Activated CD8-positive, alpha-beta T cell treated with anti-CD3 and anti-CD28 coated beads for 36 hours (primary cell): ENCODE results near the gene SPATA20. TPM values are rescaled to one million over a fixed set of nuclear protein-coding genes. Genes with fewer than 3 reads are reported as not detected.
A peak's percentile ranks its signal among the peaks of the same experiment; 100 is the strongest.

Source experiments
- ATAC-seq: fragments of 200-7000 bp; cut with Tn5 transposase; one replicate; pipeline ENCODE4 v1.10.0; 2021; ENCODE audit warnings: mild to moderate bottlenecking, moderate library complexity
- CTCF ChIA-PET: fragments of 350-600 bp; sonication (Branson Sonifier 250); formaldehyde crosslinking; loops from one replicate; lab custom pipeline; 2021; ENCODE audit warnings: antibody characterized with exemption; lab: Charles Lee
- POLR2A ChIA-PET: fragments of 350-600 bp; sonication (Branson Sonifier 250); formaldehyde crosslinking; loops from one replicate; lab custom pipeline; 2021; ENCODE audit warnings: antibody characterized with exemption; lab: Charles Lee
- DNase-seq: peaks from one replicate; pipeline ENCODE4 v3.0.0-alpha.2; 2020
- H3K27ac Mint-ChIP-seq: one replicate; pipeline ENCODE4 v1.8.0; 2021; ENCODE audit warnings: mild to moderate bottlenecking, mixed read lengths
- H3K27me3 Mint-ChIP-seq: one replicate; pipeline ENCODE4 v1.8.0; 2021; ENCODE audit warnings: mixed read lengths
- H3K36me3 Mint-ChIP-seq: one replicate; pipeline ENCODE4 v1.8.0; 2021; ENCODE audit warnings: low read depth, mixed read lengths
- H3K4me1 Mint-ChIP-seq: one replicate; pipeline ENCODE4 v1.8.0; 2021; ENCODE audit warnings: low read depth, mixed read lengths
- H3K4me3 Mint-ChIP-seq: one replicate; pipeline ENCODE4 v1.8.0; 2021; ENCODE audit warnings: mild to moderate bottlenecking, moderate library complexity, mixed read lengths
- H3K9me3 Mint-ChIP-seq: one replicate; pipeline ENCODE4 v1.8.0; 2021; ENCODE audit warnings: mixed read lengths
- CTCF ChIP-seq: fragments of 200-600 bp; IDR thresholded peaks from one replicate; pipeline ENCODE4 v1.8.0; 2022; ENCODE audit warnings: antibody characterized with exemption, mild to moderate bottlenecking
- intact Hi-C: fragments of 100-400 bp; cut with micrococcal nuclease; formaldehyde crosslinking; loops from one replicate; pipeline ENCODE4 v1.10.0; 2022
- total RNA-seq, 2 experiments: library from RNA; stranded (reverse); gene quantifications; one replicate each; pipeline ENCODE4 v1.2.3, GENCODE V29; 2021

SPATA20 gene
- total RNA-seq, 2 experiments from 2014 or later: 29.0 to 36.2 TPM

GRCh38 chr17:50507871-50508572 lies 39.0 kb upstream of the SPATA20 start, which contains the start of gene MYCBPAP:
Gene MYCBPAP, plus strand, starts transcription at chr17:50508439. Its CDS starts 236 bp downstream, at chr17:50508675.
- ChIA-PET POLR2A (no interaction called here), CTCF (interaction anchor here (1.2 kb wide), 1 partner anchor 29 kb away, joined by 5 read pairs; no protein-coding TSS in a partner anchor)
- Mint-ChIP-seq H3K9me3 (no peaks in the 10 kb centered on the region), H3K27ac (peak within 1 kb of the TSS; percentile 92), H3K4me1 (peaks cover 56% of the 10 kb centered on the region), H3K27me3 (no peaks in the 10 kb centered on the region), H3K36me3 (peaks cover 8% of the 10 kb centered on the region), H3K4me3 (peak within 1 kb of the TSS; percentile 97)
- no peak for TF ChIP-seq CTCF
- ATAC-seq (peak; percentile 61), DNase-seq (peak; percentile 92)
- intact Hi-C loops: no loop called here

- POLR2A ChIA-PET: interaction anchor here (0.8 kb wide), 1 partner anchor 29 kb away, joined by 4 read pairs; the partner anchor contains the start of gene RSAD1
- Mint-ChIP-seq H3K27ac (peak overlapping the region; percentile 89), H3K4me3 (peak overlapping the region; percentile 97), H3K27me3 (no peaks in the 10 kb centered on the region), H3K4me1 (peaks cover 50% of the 10 kb centered on the region), H3K36me3 (peaks cover 8% of the 10 kb centered on the region), H3K9me3 (no peaks in the 10 kb centered on the region)
- ATAC-seq (no peak), DNase-seq (no peak)
- no peak for TF ChIP-seq CTCF
- CTCF ChIA-PET: interaction anchor here (1.7 to 2.6 kb wide), 2 partner anchors 30 to 112 kb away, joined by 7 to 12 read pairs; partner anchors contain the start of genes LRRC59 and RSAD1
- intact Hi-C loops: no loop called here
These were observed 38.2 kb upstream of the SPATA20 start for GRCh38 chr17:50508573-50509460.

- Mint-ChIP-seq H3K27ac (peak overlapping the region; percentile 79), H3K4me3 (no peak overlapping the region), H3K36me3 (peaks cover 8% of the 10 kb centered on the region), H3K27me3 (no peaks in the 10 kb centered on the region), H3K4me1 (peaks cover 37% of the 10 kb centered on the region), H3K9me3 (no peaks in the 10 kb centered on the region)
- ATAC-seq (peak; percentile 76), DNase-seq (peak; percentile 78)
- ChIA-PET CTCF (interaction anchor here (0.8 to 2.6 kb wide), 4 partner anchors 9 to 115 kb away, joined by 3 to 7 read pairs (median 5); partner anchors contain the start of gene LRRC59), POLR2A (interaction anchor here (0.8 to 1.5 kb wide), 4 partner anchors 10 to 356 kb away, joined by 3 to 6 read pairs (median 4); partner anchors contain the start of gene TOB1)
- intact Hi-C loops: no loop called here
- TF ChIP-seq CTCF: no peak
These were observed 35.9 kb upstream of the SPATA20 start for GRCh38 chr17:50511058-50511457.

- Mint-ChIP-seq H3K36me3 (peaks cover 8% of the 10 kb centered on the region), H3K4me1 (peaks cover 32% of the 10 kb centered on the region), H3K4me3 (no peak overlapping the region), H3K27ac (no peak overlapping the region), H3K27me3 (no peaks in the 10 kb centered on the region), H3K9me3 (no peaks in the 10 kb centered on the region)
- intact Hi-C loops: no loop called here
- POLR2A ChIA-PET: interaction anchor here (1.2 kb wide), 1 partner anchor 34 kb away, joined by 3 read pairs; no protein-coding TSS in a partner anchor
- no peak for TF ChIP-seq CTCF
- CTCF ChIA-PET: interaction anchor here (0.6 kb wide), 1 partner anchor 474 kb away, joined by 3 read pairs; no protein-coding TSS in a partner anchor
- DNase-seq (no peak), ATAC-seq (no peak)
These were observed 33.5 kb upstream of the SPATA20 start for GRCh38 chr17:50513495-50513894.
